HL-60 (cell line): ENCODE results near the gene ARHGEF7.

ENCODE experiments used
- DNase-seq, 2 experiments: peaks; one replicate each; pipeline ENCODE4 v3.0.0-alpha.2; 2010 to 2020; ENCODE audit warnings: low read depth in 1 of 2, low spot score in 1 of 2
- H3K27ac ChIP-seq: fragments of 250-450 bp; sonication (Bioruptor Pico); replicated peaks from 2 replicates; pipeline ENCODE4 v1.5.1; 2020; ENCODE audit warnings: mild to moderate bottlenecking, moderate library complexity
- H3K27me3 ChIP-seq: fragments of 250-450 bp; sonication (Bioruptor Pico); 2 replicates; pipeline ENCODE4 v1.5.1; 2021; ENCODE audit warnings: mild to moderate bottlenecking, moderate library complexity; ENCODE audit not compliant: insufficient read depth, poor library complexity, severe bottlenecking
- H3K4me3 ChIP-seq: replicated peaks from 2 replicates; pipeline ENCODE4 v1.5.1; 2011; ENCODE audit warnings: mild to moderate bottlenecking, control low read depth, low read length; ENCODE audit not compliant: insufficient read depth
- CTCF ChIP-seq: IDR thresholded peaks from one replicate; pipeline ENCODE4 v1.5.1; 2011; ENCODE audit warnings: low read length, control low read depth, inconsistent platforms; ENCODE audit not compliant: insufficient read depth
- GABPA ChIP-seq: IDR thresholded peaks from 2 replicates; pipeline ENCODE4 v1.6.1; 2012; ENCODE audit warnings: low read depth
- POLR2AphosphoS5 ChIP-seq: IDR thresholded peaks from 2 replicates; pipeline ENCODE4 v1.6.1; 2012; ENCODE audit warnings: low read depth
- REST ChIP-seq: IDR thresholded peaks from 2 replicates; pipeline ENCODE4 v1.6.1; 2012; ENCODE audit warnings: low read depth; ENCODE audit not compliant: insufficient replicate concordance
- SPI1 ChIP-seq: IDR thresholded peaks from 2 replicates; pipeline ENCODE4 v1.6.1; 2012; ENCODE audit warnings: low read depth, mild to moderate bottlenecking, borderline replicate concordance

Gene ARHGEF7

GRCh38 chr13:111209613-111210012 is 94.5 kb downstream of the ARHGEF7 start:
- TF ChIP-seq SPI1 (no peak), REST (no peak), GABPA (no peak), POLR2AphosphoS5 (no peak), CTCF (no peak)
- H3K27ac ChIP-seq = no peak overlapping the region
- H3K27me3 ChIP-seq = no peaks in the 10 kb centered on the region

GRCh38 chr13:111210091-111210490 is 95.0 kb downstream of the ARHGEF7 start:
- no peak for DNase-seq
- TF ChIP-seq POLR2AphosphoS5 (no peak), CTCF (no peak), REST (no peak), SPI1 (no peak), GABPA (no peak)
- no peak overlapping the region for H3K27ac ChIP-seq
- no peaks in the 10 kb centered on the region for H3K27me3 ChIP-seq
- no peak overlapping the region for H3K4me3 ChIP-seq

More at GRCh38 chr13:111209613-111210012, 94.5 kb downstream of the ARHGEF7 start:
- no peak for DNase-seq
- H3K4me3 ChIP-seq = no peak overlapping the region

- Histone ChIP-seq H3K4me3 (no peak overlapping the region), H3K27ac (no peak overlapping the region), H3K27me3 (no peaks in the 10 kb centered on the region)
- TF ChIP-seq GABPA (no peak), REST (no peak), CTCF (no peak), POLR2AphosphoS5 (no peak), SPI1 (no peak)
- DNase-seq = no peak
These were observed 95.7 kb downstream of the ARHGEF7 start for GRCh38 chr13:111210544-111211469.
